Activated CD8-positive, alpha-beta memory T cell treated with anti-CD3 and anti-CD28 coated beads, Interleukin-2, amount 10 ng/mL, durations not matched to agents 7 days and 5 days (primary cell): ENCODE measurements around the gene FKBP1B. TPM values are rescaled to one million over a fixed set of nuclear protein-coding genes. Genes with fewer than 3 reads are reported as not detected.
A peak's percentile ranks its signal among the peaks of the same experiment; 100 is the strongest.
"Not testable (repeated sequence)": the region's sequence is repeated elsewhere in the genome, so short reads cannot be mapped to it uniquely, and the experiment has no call there.

ENCODE experiments used
- ATAC-seq: fragments of 150-1000 bp; cut with Tn5 transposase; one replicate; pipeline ENCODE4 v1.10.0; 2021; ENCODE audit warnings: moderate library complexity
- CTCF ChIA-PET: fragments of 350-600 bp; sonication (Branson Sonifier 250); formaldehyde crosslinking; loops from one replicate; lab custom pipeline; 2021; ENCODE audit warnings: antibody characterized with exemption; lab: Charles Lee
- DNase-seq: peaks from one replicate; pipeline ENCODE4 v3.0.0-alpha.2; 2020
- H3K27ac Mint-ChIP-seq: one replicate; pipeline ENCODE4 v1.8.0; 2021; ENCODE audit warnings: mild to moderate bottlenecking, mixed read lengths
- H3K27me3 Mint-ChIP-seq: one replicate; pipeline ENCODE4 v1.8.0; 2021; ENCODE audit warnings: mixed read lengths
- H3K36me3 Mint-ChIP-seq: one replicate; pipeline ENCODE4 v1.8.0; 2021; ENCODE audit warnings: mild to moderate bottlenecking, mixed read lengths
- H3K4me1 Mint-ChIP-seq: one replicate; pipeline ENCODE4 v1.8.0; 2021; ENCODE audit warnings: mixed read lengths
- H3K4me3 Mint-ChIP-seq: one replicate; pipeline ENCODE4 v1.8.0; 2021; ENCODE audit warnings: mild to moderate bottlenecking, moderate library complexity, mixed read lengths
- H3K9me3 Mint-ChIP-seq: one replicate; pipeline ENCODE4 v1.8.0; 2022; ENCODE audit warnings: low read depth, mixed read lengths
- total RNA-seq, 2 experiments: library from RNA; stranded (reverse); gene quantifications; one replicate each; pipeline ENCODE4 v1.2.3, GENCODE V29; 2021

FKBP1B gene
- total RNA-seq, 2 experiments from 2014 or later: 4.6 to 5.5 TPM

- CTCF ChIA-PET: interaction anchor here (0.6 to 3.7 kb wide), 23 partner anchors 7 to 295 kb away, joined by 3 to 48 read pairs (median 9); partner anchors contain the start of genes ATAD2B, FAM228B, SF3B6 and WDCP
- peak overlapping the region; percentile 83 for H3K4me3 Mint-ChIP-seq
- H3K27me3 Mint-ChIP-seq: no peaks in the 10 kb centered on the region
- no peaks in the 10 kb centered on the region for H3K9me3 Mint-ChIP-seq
- H3K4me1 Mint-ChIP-seq: peaks cover 21% of the 10 kb centered on the region
- no peak for DNase-seq
- no peak for ATAC-seq
- H3K36me3 Mint-ChIP-seq: peaks cover 4% of the 10 kb centered on the region
- H3K27ac Mint-ChIP-seq: peak overlapping the region; percentile 86
Observed at GRCh38 chr2:24082787-24083566, 33.4 kb downstream of the FKBP1B start.

- DNase-seq: peak; percentile 76
- peak; percentile 73 for ATAC-seq
- peak overlapping the region; percentile 83 for H3K4me3 Mint-ChIP-seq
- no peaks in the 10 kb centered on the region for H3K9me3 Mint-ChIP-seq
- H3K36me3 Mint-ChIP-seq: peaks cover 4% of the 10 kb centered on the region
- CTCF ChIA-PET: interaction anchor here (0.6 to 3.7 kb wide), 47 partner anchors 8 to 302 kb away, joined by 3 to 48 read pairs (median 4); partner anchors contain the start of genes ATAD2B, FAM228B, SF3B6 and WDCP
- H3K27me3 Mint-ChIP-seq: no peaks in the 10 kb centered on the region
- peaks cover 19% of the 10 kb centered on the region for H3K4me1 Mint-ChIP-seq
- peak overlapping the region; percentile 86 for H3K27ac Mint-ChIP-seq
Observed at GRCh38 chr2:24083567-24084385, 34.2 kb downstream of the FKBP1B start.

DNA sequence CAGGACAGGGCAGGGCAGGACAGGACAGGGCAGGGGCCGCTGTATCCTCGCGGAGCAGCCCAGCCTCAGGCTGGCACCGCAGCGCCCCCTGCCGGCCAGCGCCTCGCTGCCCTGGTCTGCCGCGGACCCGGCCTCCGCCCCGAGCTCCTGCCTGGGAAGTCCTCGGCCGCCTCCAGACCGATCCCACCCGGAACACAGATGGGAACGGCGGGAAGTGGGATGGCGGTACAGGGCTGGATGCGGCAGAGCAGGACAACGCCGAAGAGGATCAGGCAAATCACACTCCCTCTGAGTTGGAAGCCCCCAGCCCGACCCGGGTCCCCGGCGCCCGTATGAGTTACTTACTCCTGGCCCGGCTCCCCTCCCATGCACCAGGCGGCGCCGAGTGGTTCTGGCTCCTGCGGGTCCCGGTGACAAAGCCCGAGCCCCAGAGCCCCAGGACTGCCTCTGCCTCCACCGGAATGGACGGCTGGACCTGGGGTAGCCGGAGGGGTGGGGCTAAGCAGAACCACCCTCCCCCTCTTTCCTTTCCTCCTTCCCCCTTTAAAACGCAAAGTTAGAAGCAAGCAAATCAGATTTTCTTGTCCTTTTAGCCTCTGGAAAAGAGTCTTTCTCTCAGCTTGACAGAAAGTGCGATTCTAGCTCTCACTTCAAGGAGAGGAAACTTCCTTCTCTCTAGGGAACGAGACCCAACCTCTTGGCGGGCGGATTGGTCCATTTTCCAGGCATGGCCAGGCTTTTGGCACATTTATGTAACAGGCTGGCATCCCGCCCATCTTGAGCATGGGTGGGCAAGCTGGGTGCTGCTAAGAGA lies 35.1 kb downstream of the FKBP1B start, which contains the start of gene TP53I3:
TSS of gene TP53I3 (minus strand) at position 449 of the 814 bp plus-strand sequence. CDS start 508 bp downstream, outside the sequence.
- Mint-ChIP-seq H3K27me3 (no peaks in the 10 kb centered on the region), H3K9me3 (no peaks in the 10 kb centered on the region), H3K27ac (peak within 1 kb of the TSS; percentile 86), H3K4me1 (peaks cover 19% of the 10 kb centered on the region), H3K36me3 (peaks cover 4% of the 10 kb centered on the region), H3K4me3 (peak within 1 kb of the TSS; percentile 83)
- peak; percentile 85 for DNase-seq
- CTCF ChIA-PET: interaction anchor here (0.6 to 3.7 kb wide), 54 partner anchors 8 to 301 kb away, joined by 3 to 48 read pairs (median 4); partner anchors contain the start of genes ATAD2B, FAM228B, FKBP1B and SF3B6
- peak; percentile 97 for ATAC-seq

DNA sequence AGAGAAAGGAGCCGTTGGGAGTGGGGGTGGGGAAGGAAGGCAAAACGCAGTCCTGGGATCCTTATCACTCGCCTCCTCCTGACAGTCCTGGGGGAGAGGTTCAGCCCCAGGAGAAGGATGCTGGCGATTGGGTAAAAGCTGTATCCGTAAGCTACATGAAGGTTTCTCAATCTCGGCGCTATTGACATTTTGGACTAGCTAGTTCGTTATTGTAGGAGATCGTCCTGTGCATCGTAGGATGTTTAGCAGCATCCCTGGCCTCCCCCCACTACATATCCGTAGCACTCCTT lies 35.6 kb downstream of the FKBP1B start:
- CTCF ChIA-PET: interaction anchor here (0.9 to 3.7 kb wide), 21 partner anchors 9 to 297 kb away, joined by 3 to 48 read pairs (median 5); partner anchors contain the start of genes ATAD2B, FAM228B and SF3B6
- no peaks in the 10 kb centered on the region for H3K27me3 Mint-ChIP-seq
- DNase-seq (no peak), ATAC-seq (no peak)
- no peaks in the 10 kb centered on the region for H3K9me3 Mint-ChIP-seq
- peak overlapping the region; percentile 83 for H3K4me3 Mint-ChIP-seq
- peaks cover 4% of the 10 kb centered on the region for H3K36me3 Mint-ChIP-seq
- no peak overlapping the region for H3K27ac Mint-ChIP-seq
- H3K4me1 Mint-ChIP-seq: peaks cover 19% of the 10 kb centered on the region

- no peak overlapping the region for H3K4me3 Mint-ChIP-seq
- CTCF ChIA-PET: no interaction called here
- no peak for ATAC-seq
Observed at GRCh38 chr2:24086241-24086640, 36.7 kb downstream of the FKBP1B start.

DNA sequence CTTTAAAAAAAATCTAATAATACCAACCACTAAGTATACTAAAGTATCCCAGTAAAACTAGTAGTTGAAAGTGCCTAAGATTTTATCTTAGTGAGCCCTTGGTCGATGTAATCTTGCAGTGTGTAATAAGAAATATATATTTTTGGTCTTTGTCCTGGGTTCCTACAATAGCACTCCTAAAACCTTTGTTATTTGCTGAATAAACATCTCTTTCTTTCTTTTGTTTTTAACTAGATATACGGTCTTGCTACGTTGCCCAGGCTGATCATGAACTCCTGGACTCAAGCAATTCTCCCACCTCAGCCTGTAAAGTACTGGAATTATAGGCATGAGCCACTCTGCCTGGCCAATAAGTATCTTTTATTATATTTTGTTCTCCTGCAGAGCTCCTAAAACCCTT lies 37.5 kb downstream of the FKBP1B start:
- Mint-ChIP-seq H3K4me1 (peaks cover 19% of the 10 kb centered on the region), H3K27me3 (no peaks in the 10 kb centered on the region), H3K27ac (no peak overlapping the region), H3K36me3 (peaks cover 2% of the 10 kb centered on the region), H3K4me3 (no peak overlapping the region), H3K9me3 (no peaks in the 10 kb centered on the region)
- CTCF ChIA-PET: interaction anchor here (0.7 to 1.5 kb wide), 2 partner anchors 221 to 263 kb away, joined by 3 to 5 read pairs; no protein-coding TSS in a partner anchor
- ATAC-seq (no peak), DNase-seq (no peak)

More at GRCh38 chr2:24086241-24086640, 36.7 kb downstream of the FKBP1B start:
- no peaks in the 10 kb centered on the region for H3K27me3 Mint-ChIP-seq
- peaks cover 3% of the 10 kb centered on the region for H3K36me3 Mint-ChIP-seq
- DNase-seq: no peak
- no peaks in the 10 kb centered on the region for H3K9me3 Mint-ChIP-seq
- H3K27ac Mint-ChIP-seq: no peak overlapping the region
- H3K4me1 Mint-ChIP-seq: peaks cover 19% of the 10 kb centered on the region

DNA sequence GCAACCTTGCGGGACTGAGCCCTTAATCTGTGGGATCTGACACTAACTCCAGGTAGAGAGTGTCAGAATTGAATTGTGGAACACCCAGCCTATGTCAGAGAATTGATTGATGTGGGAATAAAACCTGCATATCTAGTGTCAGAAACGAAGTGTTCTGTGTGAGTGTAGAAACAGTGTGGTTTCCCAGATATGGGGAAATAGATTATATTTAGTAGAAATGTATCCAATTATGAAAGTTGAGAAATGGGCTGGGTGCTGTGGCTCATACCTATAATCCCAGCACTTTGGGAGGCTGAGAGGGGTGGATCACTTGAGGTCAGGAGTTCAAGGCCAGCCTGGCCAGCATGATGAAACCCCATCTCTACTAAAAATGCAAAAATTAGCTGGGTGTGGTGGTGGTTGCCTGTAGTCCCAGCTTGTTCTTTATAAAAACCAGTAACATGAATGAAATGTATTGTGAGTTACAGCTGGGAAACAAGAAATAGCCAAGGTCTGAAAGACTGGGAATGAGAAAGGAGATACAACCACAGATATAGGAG lies 39.3 kb downstream of the FKBP1B start:
- CTCF ChIA-PET: interaction anchor here (0.9 kb wide), 1 partner anchor 264 kb away, joined by 4 read pairs; no protein-coding TSS in a partner anchor
- Mint-ChIP-seq H3K4me1 (peaks cover 11% of the 10 kb centered on the region), H3K36me3 (peaks cover 3% of the 10 kb centered on the region), H3K27ac (no peak overlapping the region), H3K9me3 (no peaks in the 10 kb centered on the region), H3K27me3 (no peaks in the 10 kb centered on the region), H3K4me3 (no peak overlapping the region)
- DNase-seq (no peak), ATAC-seq (no peak)

DNA sequence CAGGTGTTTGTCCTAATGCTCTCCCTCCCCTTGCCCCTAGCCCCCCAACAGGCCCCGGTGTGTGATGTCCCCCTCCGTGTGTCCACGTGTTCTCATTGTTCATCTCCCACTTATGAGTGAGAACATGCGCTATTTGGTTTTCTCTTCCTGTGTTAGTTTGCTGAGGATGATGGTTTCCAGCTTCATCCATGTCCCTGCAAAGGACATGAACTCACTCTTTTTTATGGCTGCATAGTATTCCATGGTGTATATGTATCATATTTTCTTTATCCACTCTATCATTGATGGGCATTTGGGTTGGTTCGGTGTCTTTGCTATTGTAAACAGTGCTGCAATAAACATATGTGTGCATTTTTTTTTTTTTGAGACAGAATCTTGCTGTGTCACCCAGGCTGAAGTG lies 43.7 kb downstream of the FKBP1B start:
- H3K4me3 Mint-ChIP-seq, H3K9me3 Mint-ChIP-seq, H3K36me3 Mint-ChIP-seq, DNase-seq, H3K27me3 Mint-ChIP-seq, ATAC-seq, H3K4me1 Mint-ChIP-seq, H3K27ac Mint-ChIP-seq, CTCF ChIA-PET: not testable (repeated sequence)

DNA sequence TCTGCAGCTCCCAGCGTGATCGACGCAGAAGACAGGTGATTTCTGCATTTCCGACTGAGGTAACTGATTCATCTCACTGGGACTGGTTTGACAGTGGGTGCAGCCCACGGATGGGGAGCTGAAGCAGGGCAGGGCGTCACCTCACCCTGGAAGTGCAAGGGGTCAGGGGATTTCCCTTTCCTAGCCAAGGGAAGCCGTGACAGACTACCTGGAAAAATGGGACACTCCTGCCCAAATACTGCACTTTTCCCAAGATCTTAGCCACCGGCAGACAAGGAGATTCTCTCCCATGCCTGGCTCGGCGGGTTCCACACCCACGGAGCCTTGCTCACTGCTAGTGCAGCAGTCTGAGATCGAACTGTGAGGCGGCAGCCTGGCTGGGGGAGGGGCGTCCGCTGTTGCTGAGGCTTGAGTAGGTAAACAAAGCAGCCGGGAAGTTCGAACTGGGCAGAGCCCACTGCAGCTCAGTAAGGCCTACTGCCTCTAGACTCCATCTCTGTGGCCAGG lies 45.7 kb downstream of the FKBP1B start:
- H3K27me3 Mint-ChIP-seq, H3K4me3 Mint-ChIP-seq, H3K27ac Mint-ChIP-seq, H3K4me1 Mint-ChIP-seq, H3K9me3 Mint-ChIP-seq, ATAC-seq, H3K36me3 Mint-ChIP-seq, DNase-seq: not testable (repeated sequence)
- CTCF ChIA-PET: interaction anchor here (1.6 kb wide), 1 partner anchor 11 kb away, joined by 8 read pairs; the partner anchor contains the start of gene TP53I3

- CTCF ChIA-PET: interaction anchor here (0.6 kb wide), 1 partner anchor 41 kb away, joined by 5 read pairs; no protein-coding TSS in a partner anchor
- H3K4me1 Mint-ChIP-seq, H3K9me3 Mint-ChIP-seq, ATAC-seq, H3K27ac Mint-ChIP-seq, DNase-seq, H3K27me3 Mint-ChIP-seq, H3K4me3 Mint-ChIP-seq: not testable (repeated sequence)
- peaks cover 11% of the 10 kb centered on the region for H3K36me3 Mint-ChIP-seq
Observed at GRCh38 chr2:24100732-24101131, 51.2 kb downstream of the FKBP1B start.

DNA sequence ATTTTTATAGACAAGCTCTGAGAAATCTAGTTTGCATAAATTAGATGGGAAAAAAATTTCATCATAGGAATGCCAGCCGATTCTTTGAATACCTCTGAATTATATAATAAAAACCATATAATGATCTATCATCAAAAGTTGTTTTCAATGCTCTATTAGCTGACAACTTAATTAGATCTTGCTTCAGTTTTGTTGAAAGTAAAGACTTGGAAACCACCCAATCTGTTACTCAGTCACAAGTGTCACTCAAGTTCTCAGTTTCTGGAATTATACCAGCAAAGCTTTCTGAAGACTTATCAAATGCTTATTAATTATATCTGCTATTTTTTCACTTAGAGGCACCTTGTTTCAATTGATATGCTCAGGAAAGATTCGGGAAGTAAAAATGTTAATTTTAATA lies 52.5 kb downstream of the FKBP1B start:
- Mint-ChIP-seq H3K4me1 (no peaks in the 10 kb centered on the region), H3K36me3 (peaks cover 13% of the 10 kb centered on the region), H3K27ac (no peak overlapping the region), H3K27me3 (peaks cover 4% of the 10 kb centered on the region), H3K4me3 (no peak overlapping the region), H3K9me3 (peaks cover 13% of the 10 kb centered on the region)
- no peak for DNase-seq
- CTCF ChIA-PET: no interaction called here
- no peak for ATAC-seq

GRCh38 chr2:24102677-24103076 lies 53.1 kb downstream of the FKBP1B start:
- H3K4me1 Mint-ChIP-seq: no peaks in the 10 kb centered on the region
- no peak for ATAC-seq
- DNase-seq: no peak
- no peak overlapping the region for H3K27ac Mint-ChIP-seq
- no peak overlapping the region for H3K4me3 Mint-ChIP-seq
- H3K36me3 Mint-ChIP-seq: peaks cover 17% of the 10 kb centered on the region
- peaks cover 16% of the 10 kb centered on the region for H3K9me3 Mint-ChIP-seq
- CTCF ChIA-PET: interaction anchor here (1.0 kb wide), 1 partner anchor 19 kb away, joined by 3 read pairs; the partner anchor contains the start of gene TP53I3
- peaks cover 5% of the 10 kb centered on the region for H3K27me3 Mint-ChIP-seq
